Parietal lobe (tissue), 1 donor: ENCODE results near the gene IMP3. TPM values are rescaled to one million over a fixed set of nuclear protein-coding genes. Genes with fewer than 3 reads are reported as not detected.

Source experiments
- total RNA-seq: library from RNA; depleted of rRNA; stranded (reverse); fragments of >200 nt; gene quantifications from one replicate; pipeline ENCODE4 v1.2.3, GENCODE V29; 2014

Gene IMP3, protein sequence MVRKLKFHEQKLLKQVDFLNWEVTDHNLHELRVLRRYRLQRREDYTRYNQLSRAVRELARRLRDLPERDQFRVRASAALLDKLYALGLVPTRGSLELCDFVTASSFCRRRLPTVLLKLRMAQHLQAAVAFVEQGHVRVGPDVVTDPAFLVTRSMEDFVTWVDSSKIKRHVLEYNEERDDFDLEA
- total RNA-seq: 32.9 TPM

DNA sequence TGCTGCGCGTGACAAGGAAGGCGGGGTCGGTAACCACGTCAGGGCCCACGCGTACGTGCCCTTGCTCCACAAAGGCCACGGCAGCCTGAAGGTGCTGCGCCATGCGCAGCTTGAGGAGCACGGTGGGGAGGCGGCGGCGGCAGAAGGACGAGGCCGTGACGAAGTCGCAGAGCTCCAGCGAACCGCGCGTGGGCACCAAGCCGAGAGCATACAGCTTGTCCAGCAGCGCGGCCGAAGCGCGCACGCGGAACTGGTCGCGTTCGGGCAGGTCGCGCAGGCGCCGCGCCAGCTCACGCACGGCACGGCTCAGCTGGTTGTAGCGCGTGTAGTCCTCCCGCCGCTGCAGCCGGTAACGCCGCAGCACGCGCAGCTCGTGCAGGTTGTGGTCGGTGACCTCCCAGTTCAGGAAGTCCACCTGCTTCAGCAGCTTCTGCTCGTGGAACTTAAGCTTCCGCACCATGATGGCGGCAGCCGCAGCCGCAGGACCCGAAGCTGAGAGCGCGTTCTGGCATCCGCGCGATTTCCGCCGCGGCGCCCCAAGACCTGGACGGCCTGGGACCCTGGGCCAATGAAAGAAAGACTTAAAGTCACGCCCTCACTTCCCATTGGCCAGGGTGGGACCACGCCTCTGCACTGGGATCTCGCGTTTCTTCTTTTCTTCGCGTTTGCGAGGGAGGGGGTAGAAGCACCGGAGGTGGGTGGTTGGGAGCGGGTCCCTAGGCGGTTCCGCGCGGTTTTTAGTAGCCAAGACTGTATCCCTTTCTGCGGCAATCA lies at the start of gene IMP3:
Gene IMP3, minus strand, starts transcription at position 516 of the 774 bp plus-strand sequence. Its CDS starts 56 bp downstream, at position 460.

DNA sequence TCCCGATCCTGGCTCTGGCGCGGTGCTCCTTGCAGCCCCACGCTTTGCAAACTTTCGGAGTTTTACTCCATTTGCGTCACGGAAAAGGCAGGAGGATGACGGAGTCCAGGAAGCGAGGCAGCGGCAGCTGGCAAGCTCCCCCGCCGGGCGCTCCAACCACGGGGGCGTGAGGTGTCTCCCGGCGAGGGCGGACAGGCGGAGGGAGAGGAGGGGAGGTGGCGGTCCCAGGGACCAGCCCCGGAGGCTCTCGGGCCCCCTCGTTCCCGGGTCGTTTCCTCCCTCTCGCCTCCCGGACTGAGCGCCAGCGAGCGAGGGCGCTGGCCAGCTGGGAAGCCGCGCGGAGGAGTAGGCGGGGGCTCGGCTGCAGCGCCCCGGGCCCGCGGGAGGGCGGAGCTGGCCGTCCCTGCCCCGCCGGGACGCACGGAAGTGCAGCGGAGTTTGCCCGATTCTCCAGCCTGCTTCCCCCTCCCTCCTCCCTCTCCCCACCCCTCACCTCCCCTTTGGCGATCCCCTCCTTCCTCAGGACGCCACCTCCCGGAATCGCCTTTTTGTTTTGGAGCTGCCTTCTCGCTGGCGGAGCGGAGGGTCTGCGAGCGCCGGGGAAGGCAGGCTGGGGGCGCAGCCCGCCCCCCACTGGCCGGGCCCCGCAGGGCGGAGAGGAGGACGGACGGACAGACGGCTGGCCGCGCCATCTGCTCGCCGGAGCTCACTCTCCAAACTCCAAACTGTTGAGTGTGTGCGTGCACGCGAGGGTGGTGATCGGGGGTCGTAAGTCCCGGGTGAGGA lies 7.5 kb upstream of the IMP3 start, which contains the start of gene SNX33:
Gene SNX33, plus strand, starts transcription at position 543 of the 786 bp plus-strand sequence. CDS start 1,191 bp downstream, outside the sequence.

DNA sequence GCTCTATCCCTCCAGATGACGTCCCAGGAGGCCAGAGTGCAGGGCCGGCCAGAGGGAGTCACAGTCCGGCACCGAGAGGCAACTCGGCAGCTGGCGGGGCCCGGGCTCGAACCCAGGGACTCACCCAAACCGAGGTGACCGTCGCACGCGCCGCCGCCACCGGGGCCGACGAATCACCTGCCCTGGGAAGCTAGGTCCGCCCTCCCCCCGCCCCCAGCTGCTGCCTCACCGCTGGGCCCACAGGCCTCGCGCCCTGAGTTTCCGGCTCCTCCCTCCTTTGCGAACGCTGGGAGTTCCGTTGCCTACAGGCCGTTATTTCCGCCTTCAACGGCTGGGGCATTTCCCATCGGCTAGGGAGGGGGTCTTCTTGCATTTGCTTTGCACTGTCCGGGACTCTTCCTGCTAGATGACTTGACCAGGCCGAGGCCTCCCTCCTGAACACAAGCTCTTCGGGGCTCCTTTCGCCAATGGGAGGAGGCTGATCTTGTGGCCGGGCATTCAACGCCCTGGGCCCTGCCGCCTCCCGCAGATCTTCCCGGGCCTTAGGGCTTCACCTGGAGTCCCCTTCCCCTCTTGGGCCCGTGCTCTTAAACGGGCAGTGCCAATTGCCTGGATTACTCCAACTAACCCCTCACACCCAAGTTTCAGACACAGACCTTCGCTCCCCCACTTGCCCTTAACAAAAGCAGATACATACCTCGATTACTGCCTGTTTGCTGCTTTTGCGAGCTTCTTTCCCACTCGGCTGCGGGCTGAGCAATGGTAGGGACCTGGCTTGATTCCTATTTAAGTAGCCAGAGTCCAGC lies 14.3 kb downstream of the IMP3 start, which contains the start of gene SNUPN:
Gene SNUPN, minus strand, starts transcription at position 184 of the 806 bp plus-strand sequence. CDS start 4,674 bp downstream, outside the sequence.

Other genes with a start within 250 kb of the IMP3 start
- 58.5 TPM for gene SIN3A, start 188.5 kb downstream of the IMP3 start, total RNA-seq
- 32.2 TPM for gene PTPN9, start 60.9 kb downstream of the IMP3 start, total RNA-seq
- 25.0 TPM for gene SNUPN, start 14.5 kb downstream of the IMP3 start, total RNA-seq
- 3.4 TPM for gene SNX33, start 7.7 kb upstream of the IMP3 start, total RNA-seq
- gene CSPG4, start 72.6 kb upstream of the IMP3 start, total RNA-seq: 6.6 TPM
- gene UBE2Q2, start 203.2 kb upstream of the IMP3 start, total RNA-seq: 63.9 TPM